ENCODE data around the gene FOLR3. TPM values are rescaled to one million over a fixed set of nuclear protein-coding genes. Genes with fewer than 3 reads are reported as not detected.

FOLR3 gene
- polyA plus RNA-seq, 1 donor (not counting 4 experiments of a cell fraction or from before 2014, with no cell fraction given) = 21.0 TPM

GRCh38 chr11:72114570-72114969 is 21.0 kb upstream of the FOLR3 start:
- Histone ChIP-seq H3K9me3 (ENCODE audit: control insufficient read depth, low read depth, low read length) (no peaks in the 10 kb centered on the region), H3K36me3 (ENCODE audit: control insufficient read depth in 2 of 2, extremely low read depth in 1 of 2, insufficient read depth in 2 of 2, low read length in 2 of 2) (peaks cover 8% of the 10 kb centered on the region in 2 experiments), H3K4me1 (ENCODE audit: control insufficient read depth, extremely low read depth, insufficient read depth, low read length) (peaks cover 46% of the 10 kb centered on the region), H2AFZ (ENCODE audit: control insufficient read depth, low read length) (peak overlapping the region; percentile 51), H3K9ac (ENCODE audit: control insufficient read depth, extremely low read depth, insufficient read depth, low read length) (peak overlapping the region; percentile 55), H3K9me1 (ENCODE audit: control insufficient read depth, extremely low read depth, insufficient read depth, low read length) (no peaks in the 10 kb centered on the region), H3K27ac (ENCODE audit: control insufficient read depth, insufficient read depth, low read length) (peak overlapping the region; percentile 99), H4K20me1 (ENCODE audit: control insufficient read depth, extremely low read depth, insufficient read depth, low read length) (no peaks in the 10 kb centered on the region), H3K27me3 (ENCODE audit: control insufficient read depth, extremely low read depth, insufficient read depth, low read length) (no peaks in the 10 kb centered on the region), H3K79me2 (ENCODE audit: control insufficient read depth, insufficient read depth, low read length) (peaks cover 4% of the 10 kb centered on the region), H3K4me2 (ENCODE audit: control insufficient read depth, extremely low read depth, insufficient read depth, low read depth, low read length) (peak overlapping the region; percentile 85), H3K4me3 (ENCODE audit: control insufficient read depth in 2 of 3, extremely low read depth in 1 of 3, insufficient read depth in 2 of 3, low read depth in 1 of 3, low read length in 3 of 3) (peak overlapping the region; percentile 37 to 50 (median 40))
- TF ChIP-seq CTCF (optimal IDR thresholded peaks at IDR 0.05 in 1 of 3, IDR thresholded peaks at IDR 0.05 in 1 of 3, conservative IDR thresholded peaks at IDR 0.05 in 1 of 3; ENCODE audit: extremely low read depth in 1 of 3, insufficient read depth in 2 of 3, low read length in 3 of 3) (no peak), EZH2 (IDR thresholded peaks at IDR 0.05; ENCODE audit: low read length) (no peak)
- peak; percentile 64 for DNase-seq (ENCODE audit: low read depth, low spot score)
- dilution Hi-C loops (cut with MboI; ENCODE audit: extremely low pct_ligation_motif_present, low sequenced_read_pairs) = no loop called here
- peak; percentile 20 for FAIRE-seq

- Histone ChIP-seq H3K9me3 (ENCODE audit: control insufficient read depth, low read depth, low read length) (no peaks in the 10 kb centered on the region), H3K27me3 (ENCODE audit: control insufficient read depth, extremely low read depth, insufficient read depth, low read length) (no peaks in the 10 kb centered on the region), H3K9me1 (ENCODE audit: control insufficient read depth, extremely low read depth, insufficient read depth, low read length) (no peaks in the 10 kb centered on the region), H3K4me3 (ENCODE audit: control insufficient read depth in 2 of 3, extremely low read depth in 1 of 3, insufficient read depth in 2 of 3, low read depth in 1 of 3, low read length in 3 of 3) (peak overlapping the region in 1 of 3 experiments; percentile 37), H3K36me3 (ENCODE audit: control insufficient read depth in 2 of 2, extremely low read depth in 1 of 2, insufficient read depth in 2 of 2, low read length in 2 of 2) (peaks cover 4 to 12% of the 10 kb centered on the region in 2 experiments), H3K4me2 (ENCODE audit: control insufficient read depth, extremely low read depth, insufficient read depth, low read depth, low read length) (peak overlapping the region; percentile 85), H3K4me1 (ENCODE audit: control insufficient read depth, extremely low read depth, insufficient read depth, low read length) (peaks cover 46% of the 10 kb centered on the region), H3K27ac (ENCODE audit: control insufficient read depth, insufficient read depth, low read length) (peak overlapping the region; percentile 99), H3K79me2 (ENCODE audit: control insufficient read depth, insufficient read depth, low read length) (peaks cover 4% of the 10 kb centered on the region), H2AFZ (ENCODE audit: control insufficient read depth, low read length) (no peak overlapping the region), H3K9ac (ENCODE audit: control insufficient read depth, extremely low read depth, insufficient read depth, low read length) (no peak overlapping the region), H4K20me1 (ENCODE audit: control insufficient read depth, extremely low read depth, insufficient read depth, low read length) (no peaks in the 10 kb centered on the region)
- DNase-seq (ENCODE audit: low read depth, low spot score) (no peak), FAIRE-seq (peak; percentile 13)
- dilution Hi-C loops (cut with MboI; ENCODE audit: extremely low pct_ligation_motif_present, low sequenced_read_pairs) = no loop called here
- no peak for TF ChIP-seq CTCF (optimal IDR thresholded peaks at IDR 0.05 in 1 of 3, IDR thresholded peaks at IDR 0.05 in 1 of 3, conservative IDR thresholded peaks at IDR 0.05 in 1 of 3; ENCODE audit: extremely low read depth in 1 of 3, insufficient read depth in 2 of 3, low read length in 3 of 3)
- no peak for TF ChIP-seq EZH2 (IDR thresholded peaks at IDR 0.05; ENCODE audit: low read length)
Measured at GRCh38 chr11:72116019-72116755, 19.3 kb upstream of the FOLR3 start.

Measured in keratinocyte (primary cell).